T-cell (primary cell): Measurements from ENCODE around the gene SIRPB1. TPM values are rescaled to one million over a fixed set of nuclear protein-coding genes. Genes with fewer than 3 reads are reported as not detected.

Source experiments
- ATAC-seq, 4 experiments: fragments of 200-7000 bp in 3 of 4; fragments of 150-1000 bp in 1 of 4; cut with Tn5 transposase; replicated peaks in 1 of 4; 1 replicate in 3 of 4; 2 replicates in 1 of 4; pipeline ENCODE4 v1.10.0; 2021; ENCODE audit warnings: moderate library complexity in 3 of 4, mild to moderate bottlenecking in 2 of 4, moderate number of reproducible peaks in 1 of 4
- CTCF ChIA-PET, 2 donors: fragments of 300-600 bp; sonication (Branson Sonifier 250); formaldehyde crosslinking; loops; one replicate each; lab custom pipeline; 2022; ENCODE audit warnings: antibody characterized with exemption in 2 of 2; lab: Charles Lee
- POLR2A ChIA-PET, 2 donors: fragments of 300-600 bp; sonication (Branson Sonifier 250); formaldehyde crosslinking; loops; one replicate each; lab custom pipeline; 2022; ENCODE audit warnings: antibody characterized with exemption in 2 of 2; lab: Charles Lee
- DNase-seq, 35 experiments: peaks; one replicate each; pipeline versions ENCODE4 v3.0.0 to v3.0.0-alpha.2; 2013 to 2023
- H3K27ac ChIP-seq: one replicate; pipeline ENCODE4 v1.5.1; 2013; ENCODE audit warnings: low read length
- H3K27me3 ChIP-seq, 2 experiments: replicated peaks in 1 of 2; 1 replicate in 1 of 2; 2 replicates in 1 of 2; pipeline versions ENCODE4 v1.6.1 to v1.7.0; 2013; ENCODE audit warnings: low read length in 1 of 2, mixed read lengths in 1 of 2; ENCODE audit not compliant: control insufficient read depth in 2 of 2, insufficient read depth in 2 of 2; ENCODE audit errors: extremely low read depth in 1 of 2
- H3K36me3 ChIP-seq, 2 donors: 1 replicate in 1 of 2; 2 replicates in 1 of 2; pipeline versions ENCODE4 v1.6.1 to v1.7.0; 2013; ENCODE audit warnings: low read length in 1 of 2; ENCODE audit not compliant: control insufficient read depth in 2 of 2, insufficient read depth in 1 of 2; ENCODE audit errors: extremely low read depth in 1 of 2
- H3K4me1 ChIP-seq, 2 experiments: 1 replicate in 1 of 2; 2 replicates in 1 of 2; pipeline versions ENCODE4 v1.6.1 to v1.7.0; 2013; ENCODE audit warnings: low read length in 2 of 2, mixed read lengths in 1 of 2; ENCODE audit not compliant: insufficient read depth in 2 of 2, control insufficient read depth in 1 of 2; ENCODE audit errors: extremely low read depth in 1 of 2
- H3K4me3 ChIP-seq, 2 donors: 1 replicate in 1 of 2; 2 replicates in 1 of 2; pipeline versions ENCODE4 v1.5.1 to v1.7.0; 2013; ENCODE audit warnings: mild to moderate bottlenecking in 2 of 2, low read length in 1 of 2, moderate library complexity in 1 of 2; ENCODE audit not compliant: control insufficient read depth in 1 of 2; ENCODE audit errors: extremely low read depth in 1 of 2
- H3K9me3 ChIP-seq: 2 replicates; pipeline ENCODE4 v1.7.0; 2013
- H3K27ac Mint-ChIP-seq, 2 donors: one replicate each; pipeline ENCODE4 v1.8.0; 2020 to 2021; ENCODE audit warnings: mild to moderate bottlenecking in 2 of 2, mixed read lengths in 2 of 2
- H3K27me3 Mint-ChIP-seq, 2 donors: one replicate each; pipeline ENCODE4 v1.8.0; 2021 to 2022; ENCODE audit warnings: mixed read lengths in 2 of 2
- H3K36me3 Mint-ChIP-seq: one replicate; pipeline ENCODE4 v1.8.0; 2021; ENCODE audit warnings: mixed read lengths
- H3K4me1 Mint-ChIP-seq, 3 donors: one replicate each; pipeline ENCODE4 v1.8.0; 2020 to 2022; ENCODE audit warnings: mixed read lengths in 3 of 3, mild to moderate bottlenecking in 1 of 3
- H3K4me3 Mint-ChIP-seq, 3 donors: one replicate each; pipeline ENCODE4 v1.8.0; 2020 to 2022; ENCODE audit warnings: mild to moderate bottlenecking in 3 of 3, mixed read lengths in 3 of 3, moderate library complexity in 3 of 3
- H3K9me3 Mint-ChIP-seq, 3 donors: one replicate each; pipeline ENCODE4 v1.8.0; 2020 to 2022; ENCODE audit warnings: mixed read lengths in 3 of 3
- WGBS: methylation state at CpG from one replicate; pipeline ENCODE4 v1.1.5; 2013; ENCODE audit warnings: missing lambda C conversion rate; ENCODE audit not compliant: insufficient coverage; 5-methylcytosine and 5-hydroxymethylcytosine counted together
- total RNA-seq, 35 experiments: library from RNA in 6 of 35; stranded (reverse) in 6 of 35; fragments of 120-200 nt in 1 of 35; gene quantifications; one replicate each; pipeline versions ENCODE4 v1.2.1 to v1.2.4 and lab custom pipeline; 2013 to 2026

The SIRPB1 gene
- total RNA-seq, 5 donors from 2014 or later (not counting 1 experiment from before 2014, with no cell fraction given): 0.62 to 6.2 (median 3.1) TPM

DNA sequence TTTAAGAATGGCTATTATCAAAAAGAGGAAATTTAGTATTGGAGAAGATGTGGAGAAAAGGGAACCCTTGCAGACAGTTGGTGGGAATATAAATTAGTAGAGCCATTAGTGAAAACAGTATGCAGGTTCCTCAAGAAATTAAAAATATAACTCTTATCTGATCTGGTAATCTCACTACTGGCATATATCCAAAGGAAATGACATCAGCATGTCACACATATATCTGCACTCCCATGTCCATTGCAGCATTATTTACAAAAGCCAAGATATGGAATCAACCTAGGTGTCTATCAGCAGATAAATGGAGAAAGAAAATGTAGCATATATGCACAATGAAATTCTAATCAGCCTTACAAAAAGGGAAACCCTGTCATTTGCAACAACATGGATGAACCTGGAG is 35.2 kb upstream of the SIRPB1 start:
- Histone ChIP-seq H3K4me1 (peaks cover 55 to 59% of the 10 kb centered on the region in 2 experiments), H3K27ac (peak overlapping the region; percentile 39), H3K4me3 (peak overlapping the region; percentile 45 to 63), H3K9me3 (no peaks in the 10 kb centered on the region), H3K27me3 (no peaks in the 10 kb centered on the region), H3K36me3 (peaks cover 0 to 9% of the 10 kb centered on the region in 2 donors)
- Mint-ChIP-seq H3K27ac (peak overlapping the region; percentile 93 to 94), H3K27me3 (no peaks in the 10 kb centered on the region), H3K4me3 (peak overlapping the region; percentile 76 to 79 (median 77)), H3K36me3 (peaks cover 17% of the 10 kb centered on the region), H3K9me3 (peaks cover 6 to 9% (median 8%) of the 10 kb centered on the region in 3 donors), H3K4me1 (peaks cover 91 to 96% (median 92%) of the 10 kb centered on the region in 3 donors)
- ChIA-PET POLR2A (no interaction called here), CTCF (interaction anchor here in 1 of 2 donors (0.7 kb wide), 1 partner anchor 42 kb away, joined by 3 read pairs; no protein-coding TSS in a partner anchor)
- ATAC-seq: peak in 3 of 4 experiments; percentile 22 to 50 (median 30)
- peak in 2 of 35 experiments; percentile 24 to 77 for DNase-seq

DNA sequence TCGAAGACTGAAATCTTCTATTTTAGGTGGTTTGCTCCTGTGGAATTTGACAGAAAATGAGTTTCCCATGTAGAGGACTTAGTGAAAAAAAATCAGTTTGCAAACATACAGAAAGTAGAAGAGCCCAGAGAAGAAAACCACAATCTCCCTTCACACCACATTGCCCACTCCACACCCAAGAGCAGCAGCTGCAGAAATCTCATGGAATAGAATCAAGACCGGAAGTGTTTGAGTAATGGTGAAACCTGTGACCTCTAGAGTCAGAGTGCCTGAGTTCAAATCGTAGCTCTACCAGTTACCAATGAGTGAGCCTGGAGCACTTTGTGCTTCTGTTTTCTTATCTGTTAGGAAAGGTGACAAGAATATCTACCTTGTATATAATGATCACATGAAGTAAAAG is 33.2 kb upstream of the SIRPB1 start:
- Histone ChIP-seq H3K4me3 (no peak overlapping the region), H3K27me3 (no peaks in the 10 kb centered on the region), H3K9me3 (no peaks in the 10 kb centered on the region), H3K27ac (peak overlapping the region; percentile 25), H3K4me1 (peaks cover 43 to 50% of the 10 kb centered on the region in 2 experiments), H3K36me3 (peaks cover 5 to 26% of the 10 kb centered on the region in 2 donors)
- no CpG with 5 or more reads among the region's 3 CpGs for WGBS
- peak overlapping the region; percentile 6 to 76 (median 34) for H3K4me3 Mint-ChIP-seq
- peaks cover 31% of the 10 kb centered on the region for H3K36me3 Mint-ChIP-seq
- peak overlapping the region; percentile 76 to 93 for H3K27ac Mint-ChIP-seq
- H3K4me1 Mint-ChIP-seq: peaks cover 82 to 86% (median 86%) of the 10 kb centered on the region in 3 donors
- H3K9me3 Mint-ChIP-seq: peaks cover 6 to 9% (median 8%) of the 10 kb centered on the region in 3 donors
- DNase-seq (no peak), ATAC-seq (no peak)
- H3K27me3 Mint-ChIP-seq: no peaks in the 10 kb centered on the region
- ChIA-PET POLR2A (no interaction called here), CTCF (no interaction called here)

DNA sequence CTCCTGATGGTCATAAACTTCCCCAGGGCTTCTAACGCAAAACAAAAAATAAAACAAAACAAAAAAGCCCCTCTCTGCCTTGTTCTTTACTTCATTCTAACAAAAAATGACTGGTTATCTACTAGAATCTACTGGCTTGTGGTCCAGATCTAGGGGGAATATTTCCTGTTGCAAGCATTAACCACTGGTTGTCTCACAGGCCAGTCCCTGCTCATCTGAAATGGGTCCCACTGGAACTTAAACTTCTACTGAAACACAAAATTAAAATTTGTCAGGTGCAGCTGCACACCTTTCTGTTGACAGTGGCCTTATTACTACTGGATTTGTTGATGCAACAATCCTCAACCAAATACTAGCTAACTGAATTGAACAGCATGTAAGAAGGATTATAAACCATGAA is 32.3 kb upstream of the SIRPB1 start:
- no peak overlapping the region for H3K4me3 ChIP-seq
- ChIA-PET CTCF (no interaction called here), POLR2A (no interaction called here)
- no peak for ATAC-seq
- WGBS: no CpG with 5 or more reads among the region's 1 CpG
- peak overlapping the region; percentile 38 for H3K27ac ChIP-seq
- Mint-ChIP-seq H3K36me3 (peaks cover 38% of the 10 kb centered on the region), H3K4me3 (peak overlapping the region in 2 of 3 donors; percentile 1 to 61), H3K4me1 (peaks cover 82 to 86% (median 86%) of the 10 kb centered on the region in 3 donors), H3K27me3 (no peaks in the 10 kb centered on the region), H3K9me3 (peaks cover 6 to 9% (median 8%) of the 10 kb centered on the region in 3 donors), H3K27ac (peak overlapping the region; percentile 88 to 93)
- no peaks in the 10 kb centered on the region for H3K27me3 ChIP-seq
- peaks cover 44 to 50% of the 10 kb centered on the region in 2 experiments for H3K4me1 ChIP-seq
- no peak for DNase-seq
- H3K36me3 ChIP-seq: peaks cover 8 to 34% of the 10 kb centered on the region in 2 donors
- no peaks in the 10 kb centered on the region for H3K9me3 ChIP-seq

DNA sequence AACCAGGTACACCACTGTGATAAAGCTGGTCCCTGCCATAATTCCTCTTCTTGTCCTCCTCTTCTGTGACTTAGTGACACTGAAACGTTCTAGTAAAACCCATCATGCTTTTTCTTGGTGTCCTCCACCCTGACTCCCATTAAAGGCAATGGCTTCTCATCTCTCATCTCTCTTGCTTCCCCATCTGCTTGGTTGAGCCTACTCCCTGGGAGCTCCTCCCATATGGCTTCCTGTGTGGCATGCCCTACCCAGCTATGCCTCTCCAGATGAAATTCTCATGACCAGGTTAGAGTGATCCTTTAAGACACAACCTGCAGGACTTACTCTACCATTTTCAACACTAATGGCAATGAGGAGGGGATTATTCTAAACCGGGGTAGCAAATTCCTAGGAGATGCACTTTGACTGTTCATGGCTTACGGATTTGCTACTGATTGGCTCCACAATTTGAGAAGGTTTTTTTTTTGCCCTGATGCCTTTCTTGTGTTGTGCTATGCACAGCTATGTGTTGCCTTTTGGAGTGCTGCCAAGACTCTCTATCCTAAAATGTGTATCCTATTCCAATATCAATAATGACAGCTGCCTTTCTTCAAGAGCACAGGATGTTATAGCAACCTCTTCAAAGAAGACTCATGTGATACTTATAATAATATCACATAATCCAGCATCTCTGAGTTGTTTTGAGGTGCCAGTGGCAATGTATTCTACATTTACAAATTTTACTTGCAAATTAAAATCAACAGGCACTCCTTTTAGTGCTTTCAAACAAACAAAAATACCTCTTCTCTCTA is 31.7 kb upstream of the SIRPB1 start:
- peaks cover 45 to 52% of the 10 kb centered on the region in 2 experiments for H3K4me1 ChIP-seq
- CTCF ChIA-PET: interaction anchor here in 1 of 2 donors (0.5 kb wide), 1 partner anchor 26 kb away, joined by 3 read pairs; no protein-coding TSS in a partner anchor
- H3K4me3 ChIP-seq: no peak overlapping the region

GRCh38 chr20:1648101-1648500 is 28.3 kb upstream of the SIRPB1 start:
- Histone ChIP-seq H3K27ac (no peak overlapping the region), H3K4me1 (peaks cover 37 to 59% of the 10 kb centered on the region in 2 experiments), H3K27me3 (no peaks in the 10 kb centered on the region), H3K4me3 (no peak overlapping the region), H3K9me3 (no peaks in the 10 kb centered on the region), H3K36me3 (peaks cover 24 to 59% of the 10 kb centered on the region in 2 donors)
- Mint-ChIP-seq H3K4me1 (peaks cover 60 to 72% (median 68%) of the 10 kb centered on the region in 3 donors), H3K4me3 (no peak overlapping the region), H3K27me3 (no peaks in the 10 kb centered on the region), H3K9me3 (peaks cover 2 to 4% (median 3%) of the 10 kb centered on the region in 3 donors), H3K27ac (peak overlapping the region; percentile 65 to 72), H3K36me3 (peaks cover 46% of the 10 kb centered on the region)
- ChIA-PET POLR2A (interaction anchor here in 1 of 2 donors (0.7 kb wide), 1 partner anchor 13 kb away, joined by 5 read pairs; no protein-coding TSS in a partner anchor), CTCF (no interaction called here)
- WGBS: 83% methylated on average over 1 of the region's 5 CpGs
- DNase-seq (no peak), ATAC-seq (no peak)

More for the DNA sequence above, 31.7 kb upstream of the SIRPB1 start:
- peaks cover 6 to 9% (median 8%) of the 10 kb centered on the region in 3 donors for H3K9me3 Mint-ChIP-seq
- no peaks in the 10 kb centered on the region for H3K9me3 ChIP-seq
- no peaks in the 10 kb centered on the region for H3K27me3 ChIP-seq
- H3K36me3 Mint-ChIP-seq: peaks cover 44% of the 10 kb centered on the region
- peak overlapping the region; percentile 38 for H3K27ac ChIP-seq
- POLR2A ChIA-PET: no interaction called here
- peaks cover 83 to 87% (median 86%) of the 10 kb centered on the region in 3 donors for H3K4me1 Mint-ChIP-seq
- peaks cover 14 to 36% of the 10 kb centered on the region in 2 donors for H3K36me3 ChIP-seq
- H3K27me3 Mint-ChIP-seq: no peaks in the 10 kb centered on the region
- peak overlapping the region; percentile 88 to 93 for H3K27ac Mint-ChIP-seq
- DNase-seq: no peak
- peak overlapping the region; percentile 41 to 61 (median 54) for H3K4me3 Mint-ChIP-seq
- peak; percentile 23 to 53 (median 48) for ATAC-seq
- 64% methylated on average over 2 of the region's 3 CpGs for WGBS

DNA sequence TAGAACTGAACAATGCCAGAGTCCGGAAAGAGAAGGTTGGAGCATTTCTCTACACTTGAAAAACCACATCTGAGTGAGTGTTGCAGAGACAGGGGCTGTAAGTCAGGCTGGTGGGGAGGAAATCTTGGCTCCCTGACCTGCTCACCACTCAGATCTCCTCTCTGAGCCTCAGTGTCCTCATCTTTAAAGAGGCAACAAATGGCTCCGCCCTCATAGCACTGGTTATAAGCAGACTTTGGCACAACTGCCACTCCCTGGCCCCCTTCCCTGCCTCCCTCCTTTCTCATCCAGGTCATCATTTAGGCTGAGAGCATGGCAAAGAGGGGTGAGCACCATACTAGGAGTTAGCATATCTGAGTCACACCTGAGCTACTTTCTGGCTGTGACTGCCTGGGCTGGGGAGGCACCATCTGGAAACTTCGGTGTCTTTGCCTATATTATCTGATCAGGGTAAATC is 27.2 kb upstream of the SIRPB1 start:
- H3K36me3 Mint-ChIP-seq: peaks cover 41% of the 10 kb centered on the region
- H3K4me3 ChIP-seq: peak overlapping the region in 1 of 2 donors; percentile 11
- peak overlapping the region in 2 of 3 donors; percentile 39 to 64 for H3K4me3 Mint-ChIP-seq
- peaks cover 0 to 3% (median 2%) of the 10 kb centered on the region in 3 donors for H3K9me3 Mint-ChIP-seq
- WGBS: 67% methylated on average over 1 of the region's 3 CpGs
- H3K27me3 ChIP-seq: no peaks in the 10 kb centered on the region
- DNase-seq (no peak), ATAC-seq (peak; percentile 49 to 72 (median 68))
- peak overlapping the region; percentile 65 to 84 for H3K27ac Mint-ChIP-seq
- peaks cover 50 to 62% (median 59%) of the 10 kb centered on the region in 3 donors for H3K4me1 Mint-ChIP-seq
- POLR2A ChIA-PET: no interaction called here
- no peak overlapping the region for H3K27ac ChIP-seq
- CTCF ChIA-PET: no interaction called here
- no peaks in the 10 kb centered on the region for H3K9me3 ChIP-seq
- H3K36me3 ChIP-seq: peaks cover 24 to 59% of the 10 kb centered on the region in 2 donors
- peaks cover 27 to 52% of the 10 kb centered on the region in 2 experiments for H3K4me1 ChIP-seq
- no peaks in the 10 kb centered on the region for H3K27me3 Mint-ChIP-seq
